SJCRH30 (cell line): ENCODE measurements around the gene AGT. TPM values are rescaled to one million over a fixed set of nuclear protein-coding genes. Genes with fewer than 3 reads are reported as not detected.

Experiments
- DNase-seq, 2 experiments: peaks; one replicate each; pipeline ENCODE4 v3.0.0-alpha.2; 2015 to 2020
- H3K27ac ChIP-seq: fragments of 250-450 bp; sonication (Bioruptor Pico); 2 replicates; pipeline ENCODE4 v1.5.1; 2020; ENCODE audit warnings: mild to moderate bottlenecking, moderate library complexity
- H3K27me3 ChIP-seq: fragments of 250-450 bp; sonication (Bioruptor Pico); 2 replicates; pipeline ENCODE4 v1.5.1; 2020; ENCODE audit warnings: mild to moderate bottlenecking, moderate library complexity
- H3K36me3 ChIP-seq: fragments of 250-450 bp; sonication (Bioruptor Pico); 2 replicates; pipeline ENCODE4 v1.5.1; 2020; ENCODE audit warnings: mild to moderate bottlenecking, moderate library complexity
- H3K4me1 ChIP-seq: fragments of 250-450 bp; sonication (Bioruptor Pico); 2 replicates; pipeline ENCODE4 v1.5.1; 2020; ENCODE audit warnings: mild to moderate bottlenecking, moderate library complexity
- H3K4me3 ChIP-seq: fragments of 250-450 bp; sonication (Bioruptor Pico); 2 replicates; pipeline ENCODE4 v1.5.1; 2020; ENCODE audit warnings: mild to moderate bottlenecking, moderate library complexity
- H3K9me3 ChIP-seq: fragments of 250-450 bp; sonication (Bioruptor Pico); replicated peaks from 2 replicates; pipeline ENCODE4 v1.5.1; 2020; ENCODE audit warnings: mild to moderate bottlenecking, moderate library complexity
- total RNA-seq: library from RNA; depleted of rRNA; stranded (reverse); fragments of >200 nt; shearing (Covaris generic); gene quantifications from 2 replicates; pipeline ENCODE4 v1.2.3, GENCODE V29; 2014

The AGT gene
- total RNA-seq, 1 experiment from 2014 or later = 1.8 TPM

- no peak overlapping the region for H3K27ac ChIP-seq
- H3K27me3 ChIP-seq = no peaks in the 10 kb centered on the region
- H3K36me3 ChIP-seq = peaks cover 33% of the 10 kb centered on the region
- H3K4me1 ChIP-seq = no peaks in the 10 kb centered on the region
- DNase-seq = no peak
- no peak overlapping the region for H3K4me3 ChIP-seq
- H3K9me3 ChIP-seq = no peaks in the 10 kb centered on the region
Observed at GRCh38 chr1:230694991-230695390, 18.9 kb downstream of the AGT start.

GRCh38 chr1:230694464-230694863, 19.5 kb downstream of the AGT start:
- Histone ChIP-seq H3K9me3 (no peaks in the 10 kb centered on the region), H3K27me3 (no peaks in the 10 kb centered on the region), H3K4me1 (no peaks in the 10 kb centered on the region), H3K27ac (no peak overlapping the region), H3K4me3 (no peak overlapping the region), H3K36me3 (peaks cover 38% of the 10 kb centered on the region)
- no peak for DNase-seq

- peaks cover 43% of the 10 kb centered on the region for H3K36me3 ChIP-seq
- no peak for DNase-seq
- H3K4me3 ChIP-seq = no peak overlapping the region
- no peaks in the 10 kb centered on the region for H3K9me3 ChIP-seq
- H3K27ac ChIP-seq = no peak overlapping the region
- no peaks in the 10 kb centered on the region for H3K27me3 ChIP-seq
- no peaks in the 10 kb centered on the region for H3K4me1 ChIP-seq
Observed at GRCh38 chr1:230693777-230694176, 20.1 kb downstream of the AGT start.

GRCh38 chr1:230693221-230693620, 20.7 kb downstream of the AGT start:
- Histone ChIP-seq H3K27me3 (no peaks in the 10 kb centered on the region), H3K4me3 (no peak overlapping the region), H3K36me3 (peaks cover 49% of the 10 kb centered on the region), H3K4me1 (no peaks in the 10 kb centered on the region), H3K27ac (no peak overlapping the region), H3K9me3 (no peaks in the 10 kb centered on the region)
- DNase-seq = no peak

- Histone ChIP-seq H3K9me3 (no peaks in the 10 kb centered on the region), H3K4me3 (no peak overlapping the region), H3K36me3 (peaks cover 65% of the 10 kb centered on the region), H3K27me3 (no peaks in the 10 kb centered on the region), H3K27ac (no peak overlapping the region), H3K4me1 (no peaks in the 10 kb centered on the region)
- DNase-seq = no peak
Observed at GRCh38 chr1:230691615-230692014, 22.3 kb downstream of the AGT start.

- H3K4me3 ChIP-seq = no peak overlapping the region
- H3K9me3 ChIP-seq = no peaks in the 10 kb centered on the region
- peaks cover 74% of the 10 kb centered on the region for H3K36me3 ChIP-seq
- no peaks in the 10 kb centered on the region for H3K4me1 ChIP-seq
- no peak for DNase-seq
- H3K27ac ChIP-seq = no peak overlapping the region
- no peaks in the 10 kb centered on the region for H3K27me3 ChIP-seq
Observed at GRCh38 chr1:230690101-230690500, 23.8 kb downstream of the AGT start.

GRCh38 chr1:230686747-230687146, 27.2 kb downstream of the AGT start:
- Histone ChIP-seq H3K4me1 (peaks cover 10% of the 10 kb centered on the region), H3K4me3 (no peak overlapping the region), H3K27ac (no peak overlapping the region), H3K36me3 (peaks cover 82% of the 10 kb centered on the region), H3K27me3 (no peaks in the 10 kb centered on the region), H3K9me3 (no peaks in the 10 kb centered on the region)
- no peak for DNase-seq

- DNase-seq = no peak
- Histone ChIP-seq H3K4me3 (no peak overlapping the region), H3K36me3 (peaks cover 69% of the 10 kb centered on the region), H3K27ac (no peak overlapping the region), H3K27me3 (no peaks in the 10 kb centered on the region), H3K9me3 (no peaks in the 10 kb centered on the region), H3K4me1 (peaks cover 16% of the 10 kb centered on the region)
Observed at GRCh38 chr1:230684998-230685397, 28.9 kb downstream of the AGT start.

- H3K27me3 ChIP-seq = no peaks in the 10 kb centered on the region
- DNase-seq = no peak
- H3K4me1 ChIP-seq = peaks cover 23% of the 10 kb centered on the region
- H3K9me3 ChIP-seq = no peaks in the 10 kb centered on the region
- no peak overlapping the region for H3K27ac ChIP-seq
- no peak overlapping the region for H3K4me3 ChIP-seq
- peaks cover 68% of the 10 kb centered on the region for H3K36me3 ChIP-seq
Observed at GRCh38 chr1:230684146-230684545, 29.8 kb downstream of the AGT start.

GRCh38 chr1:230682882-230683610, 30.9 kb downstream of the AGT start:
- Histone ChIP-seq H3K27me3 (no peaks in the 10 kb centered on the region), H3K9me3 (no peaks in the 10 kb centered on the region), H3K36me3 (peaks cover 69% of the 10 kb centered on the region), H3K27ac (no peak overlapping the region), H3K4me3 (no peak overlapping the region), H3K4me1 (peaks cover 26% of the 10 kb centered on the region)
- DNase-seq = no peak

- Histone ChIP-seq H3K9me3 (no peaks in the 10 kb centered on the region), H3K4me1 (peaks cover 26% of the 10 kb centered on the region), H3K27ac (no peak overlapping the region), H3K4me3 (no peak overlapping the region), H3K36me3 (peaks cover 69% of the 10 kb centered on the region), H3K27me3 (no peaks in the 10 kb centered on the region)
- DNase-seq = peak; percentile 24 to 74
Observed at GRCh38 chr1:230682274-230682673, 31.6 kb downstream of the AGT start.

GRCh38 chr1:230681599-230681998, 32.3 kb downstream of the AGT start:
- no peaks in the 10 kb centered on the region for H3K27me3 ChIP-seq
- H3K4me1 ChIP-seq = peaks cover 26% of the 10 kb centered on the region
- peaks cover 69% of the 10 kb centered on the region for H3K36me3 ChIP-seq
- no peaks in the 10 kb centered on the region for H3K9me3 ChIP-seq
- no peak overlapping the region for H3K4me3 ChIP-seq
- no peak overlapping the region for H3K27ac ChIP-seq
- DNase-seq = peak; percentile 66 to 87

- no peak for DNase-seq
- no peak overlapping the region for H3K27ac ChIP-seq
- no peaks in the 10 kb centered on the region for H3K27me3 ChIP-seq
- peaks cover 26% of the 10 kb centered on the region for H3K4me1 ChIP-seq
- no peaks in the 10 kb centered on the region for H3K9me3 ChIP-seq
- no peak overlapping the region for H3K4me3 ChIP-seq
- peaks cover 69% of the 10 kb centered on the region for H3K36me3 ChIP-seq
Observed at GRCh38 chr1:230680300-230681025, 33.5 kb downstream of the AGT start.

GRCh38 chr1:230679825-230680224, 34.1 kb downstream of the AGT start:
- H3K9me3 ChIP-seq = no peaks in the 10 kb centered on the region
- no peak overlapping the region for H3K4me3 ChIP-seq
- DNase-seq = no peak
- no peaks in the 10 kb centered on the region for H3K27me3 ChIP-seq
- H3K4me1 ChIP-seq = peaks cover 26% of the 10 kb centered on the region
- H3K36me3 ChIP-seq = peaks cover 72% of the 10 kb centered on the region
- H3K27ac ChIP-seq = no peak overlapping the region

- Histone ChIP-seq H3K9me3 (no peaks in the 10 kb centered on the region), H3K27me3 (no peaks in the 10 kb centered on the region), H3K27ac (no peak overlapping the region), H3K4me3 (no peak overlapping the region), H3K4me1 (peaks cover 26% of the 10 kb centered on the region), H3K36me3 (peaks cover 72% of the 10 kb centered on the region)
- peak in 1 of 2 experiments; percentile 57 for DNase-seq
Observed at GRCh38 chr1:230679192-230679591, 34.7 kb downstream of the AGT start.
